ENCODE data around the gene UBL7.

DNA sequence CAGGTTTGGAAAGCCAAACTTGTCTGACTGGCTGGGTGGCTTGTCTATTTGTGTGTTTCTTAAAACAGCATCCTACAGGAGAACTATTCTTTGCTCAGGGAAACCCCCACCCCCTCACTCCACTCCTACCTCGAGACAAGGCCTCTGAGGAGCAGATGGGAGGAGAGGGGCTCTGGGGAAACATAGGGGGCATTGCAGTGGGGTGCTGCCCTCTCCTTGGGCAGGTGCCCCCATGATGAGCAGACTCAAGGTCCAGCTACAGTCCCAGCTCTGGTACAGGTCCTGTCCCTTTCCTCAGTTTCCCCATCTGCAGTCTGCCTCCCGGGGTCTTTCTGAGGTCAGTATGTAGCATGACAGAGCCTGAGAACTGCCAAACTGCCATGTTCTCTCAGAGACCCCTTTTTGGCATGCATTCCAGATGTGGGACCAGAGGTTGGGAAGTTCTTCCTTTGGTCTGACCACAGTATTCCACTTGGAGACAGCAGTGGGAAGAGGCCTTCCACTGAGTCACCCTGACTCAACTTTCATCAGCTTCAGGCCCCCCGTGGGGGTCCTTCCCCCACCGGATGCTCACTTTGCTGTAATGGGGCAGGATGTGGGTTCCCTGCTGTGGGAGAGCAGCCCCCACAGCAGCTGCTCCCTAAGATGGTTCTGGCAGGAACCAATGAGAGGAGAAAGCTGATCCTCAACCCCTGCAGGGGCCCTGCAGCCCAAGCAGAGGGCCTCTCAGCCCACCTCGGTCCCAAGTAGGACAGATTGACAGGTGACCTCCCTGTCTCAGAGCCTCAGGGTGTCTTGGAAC is 61.2 kb downstream of the UBL7 start:
- TF ChIP-seq, protein P1, sequence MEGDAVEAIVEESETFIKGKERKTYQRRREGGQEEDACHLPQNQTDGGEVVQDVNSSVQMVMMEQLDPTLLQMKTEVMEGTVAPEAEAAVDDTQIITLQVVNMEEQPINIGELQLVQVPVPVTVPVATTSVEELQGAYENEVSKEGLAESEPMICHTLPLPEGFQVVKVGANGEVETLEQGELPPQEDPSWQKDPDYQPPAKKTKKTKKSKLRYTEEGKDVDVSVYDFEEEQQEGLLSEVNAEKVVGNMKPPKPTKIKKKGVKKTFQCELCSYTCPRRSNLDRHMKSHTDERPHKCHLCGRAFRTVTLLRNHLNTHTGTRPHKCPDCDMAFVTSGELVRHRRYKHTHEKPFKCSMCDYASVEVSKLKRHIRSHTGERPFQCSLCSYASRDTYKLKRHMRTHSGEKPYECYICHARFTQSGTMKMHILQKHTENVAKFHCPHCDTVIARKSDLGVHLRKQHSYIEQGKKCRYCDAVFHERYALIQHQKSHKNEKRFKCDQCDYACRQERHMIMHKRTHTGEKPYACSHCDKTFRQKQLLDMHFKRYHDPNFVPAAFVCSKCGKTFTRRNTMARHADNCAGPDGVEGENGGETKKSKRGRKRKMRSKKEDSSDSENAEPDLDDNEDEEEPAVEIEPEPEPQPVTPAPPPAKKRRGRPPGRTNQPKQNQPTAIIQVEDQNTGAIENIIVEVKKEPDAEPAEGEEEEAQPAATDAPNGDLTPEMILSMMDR (IDR thresholded peaks at IDR 0.05) = no peak
- TF ChIP-seq POLR2A (IDR thresholded peaks at IDR 0.05) = no peak
